CD4-positive, alpha-beta T cell treated with Interleukin-4 for 4 hours (primary cell): Measurements from ENCODE around the gene KNOP1.
A peak's percentile ranks its signal among the peaks of the same experiment; 100 is the strongest.

Source experiments
- DNase-seq: peaks from one replicate; pipeline ENCODE4 v3.0.0-alpha.2; 2020

KNOP1 gene

DNA sequence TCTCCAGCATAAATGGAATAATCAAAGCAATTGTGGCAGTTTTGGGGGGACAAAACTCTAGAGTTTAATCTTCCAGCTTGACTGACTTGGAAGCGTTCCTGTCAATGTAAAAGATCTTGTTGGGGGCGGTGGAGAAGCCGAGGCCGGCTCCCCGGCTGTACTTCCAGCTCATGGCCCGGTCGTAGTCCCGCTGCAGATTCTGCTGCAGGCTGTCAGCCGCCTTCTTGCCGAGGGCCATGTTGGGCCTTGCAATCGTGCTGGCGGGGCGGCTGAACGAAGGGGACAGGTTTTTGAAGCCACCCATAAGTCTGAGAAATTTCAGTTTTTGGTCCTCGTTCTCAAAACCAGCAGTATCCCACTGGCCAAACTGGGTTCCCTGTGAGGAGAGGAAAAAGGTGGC is 11.2 kb downstream of the KNOP1 start:
- no peak for DNase-seq

DNA sequence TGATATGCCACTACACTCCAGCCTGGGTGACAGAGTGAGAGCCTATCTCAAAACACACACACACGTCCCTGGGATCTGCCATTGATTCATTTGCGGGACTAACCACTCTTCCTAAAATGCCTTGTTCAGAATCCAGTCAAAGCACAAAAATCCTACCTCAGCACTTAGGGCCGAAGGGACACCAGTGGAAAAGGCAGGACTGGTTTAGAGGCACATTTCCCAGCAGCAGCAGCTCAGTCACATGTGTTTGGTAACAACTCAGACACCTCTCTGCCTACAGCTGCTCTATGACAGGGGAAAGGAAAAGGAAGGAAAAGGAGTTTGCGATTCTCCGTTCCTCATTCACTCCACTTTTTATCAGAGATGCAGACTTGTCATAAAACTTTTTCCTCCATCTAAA is 12.2 kb downstream of the KNOP1 start:
- DNase-seq = no peak

DNA sequence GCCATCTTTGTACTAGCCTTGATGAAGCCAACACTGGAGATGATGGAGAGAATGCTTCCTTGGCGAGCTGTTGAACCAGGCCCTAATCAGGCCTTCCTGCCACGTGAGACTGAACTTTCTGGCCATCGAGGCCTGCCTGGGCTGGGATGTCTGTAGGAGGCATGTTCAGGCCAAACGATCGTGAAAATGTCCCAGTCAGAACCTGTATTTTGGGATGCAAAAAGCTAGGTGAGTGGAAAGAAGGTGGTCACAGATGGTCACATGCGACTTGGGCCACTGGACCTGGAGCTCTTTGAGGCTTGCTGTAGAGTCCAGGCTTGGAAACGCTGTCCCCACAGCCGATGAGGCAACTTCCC is 12.9 kb downstream of the KNOP1 start:
- DNase-seq = no peak

DNA sequence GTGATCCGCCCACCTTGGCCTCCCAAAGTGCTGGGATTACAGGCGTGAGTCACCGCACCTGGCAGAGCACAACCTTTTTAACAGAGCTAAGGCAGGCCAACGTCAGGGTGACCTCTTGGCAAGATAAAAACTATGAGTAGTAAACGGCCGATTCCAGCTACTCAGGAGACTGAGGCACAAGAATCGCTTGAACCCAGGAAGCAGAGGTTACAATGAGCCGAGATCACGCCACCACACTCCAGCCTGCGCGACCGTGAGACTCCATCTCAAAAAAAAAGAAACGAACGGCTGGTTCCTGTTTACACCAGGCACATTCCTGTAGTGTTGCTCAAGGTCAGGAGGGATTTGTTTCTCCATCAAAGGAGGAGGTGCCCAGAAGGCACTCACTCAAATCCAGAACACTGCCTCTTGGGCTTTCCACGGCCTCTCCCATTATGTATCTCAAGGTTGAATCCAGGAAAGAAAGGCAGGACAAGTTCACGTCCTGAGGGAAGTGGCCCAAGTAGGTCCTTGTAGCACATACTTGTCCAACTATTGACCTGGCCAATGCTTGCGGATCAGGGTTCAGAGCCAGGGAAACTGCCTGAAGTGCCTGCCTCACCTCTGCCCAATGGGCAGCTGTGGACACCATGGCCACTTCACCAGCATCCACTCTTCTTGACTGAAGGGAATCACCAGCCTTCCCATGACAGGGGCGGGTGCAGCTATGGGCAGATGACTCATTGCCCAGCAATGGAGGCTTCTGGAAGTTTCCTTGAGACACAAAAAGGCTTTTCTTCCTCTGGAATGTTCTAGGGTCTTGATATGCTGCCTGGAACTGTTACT is 13.5 kb downstream of the KNOP1 start:
- no peak for DNase-seq

GRCh38 chr16:19703172-19703889 is 14.7 kb downstream of the KNOP1 start:
- DNase-seq = no peak

- no peak for DNase-seq
These were observed 16.9 kb downstream of the KNOP1 start for GRCh38 chr16:19701091-19701490.

DNA sequence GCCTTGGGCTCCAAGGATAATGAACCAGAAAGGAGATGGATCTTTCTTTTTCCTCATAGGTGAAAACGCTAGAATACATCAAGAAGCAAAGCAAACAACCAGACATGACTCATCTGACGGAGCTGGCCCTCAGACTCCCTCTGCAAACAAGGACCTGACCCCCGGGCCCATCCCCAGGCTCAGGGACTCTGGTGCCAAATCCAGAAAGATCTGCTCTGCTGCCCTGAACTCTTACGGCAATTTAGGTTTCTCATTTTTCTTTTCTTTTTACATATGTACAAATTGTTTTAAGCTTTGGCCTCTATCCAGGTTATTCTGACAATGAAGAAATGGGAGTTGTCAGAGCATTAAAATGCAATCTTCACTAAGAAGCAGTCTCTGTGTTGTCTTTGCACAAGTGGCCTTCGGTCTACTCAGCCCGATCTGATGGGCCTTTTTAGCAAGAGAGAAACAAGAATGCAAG is 17.7 kb downstream of the KNOP1 start:
- DNase-seq = no peak

DNA sequence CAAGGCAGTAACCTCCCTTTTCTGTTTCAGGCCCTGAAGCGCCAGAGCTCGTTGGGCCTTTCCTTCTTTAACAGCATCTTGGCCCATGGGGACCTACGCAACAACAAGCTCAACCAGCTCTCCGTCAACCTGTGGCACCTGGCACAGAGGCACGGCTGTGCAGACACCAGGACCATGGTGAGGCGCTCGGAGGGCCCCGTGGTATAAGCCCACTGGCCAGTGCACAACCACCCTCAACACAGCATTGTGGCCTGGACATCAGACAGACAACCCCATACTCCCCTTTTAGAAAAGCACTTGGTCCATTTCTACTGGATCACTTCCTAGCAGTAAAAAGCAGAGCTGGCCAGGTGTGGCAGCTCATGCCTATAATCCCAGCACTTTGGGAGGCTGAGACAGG is 18.6 kb downstream of the KNOP1 start:
- DNase-seq = no peak

- no peak for DNase-seq
These were observed 19.3 kb downstream of the KNOP1 start for GRCh38 chr16:19698480-19699465.

- no peak for DNase-seq
These were observed 20.2 kb downstream of the KNOP1 start for GRCh38 chr16:19697756-19698318.

DNA sequence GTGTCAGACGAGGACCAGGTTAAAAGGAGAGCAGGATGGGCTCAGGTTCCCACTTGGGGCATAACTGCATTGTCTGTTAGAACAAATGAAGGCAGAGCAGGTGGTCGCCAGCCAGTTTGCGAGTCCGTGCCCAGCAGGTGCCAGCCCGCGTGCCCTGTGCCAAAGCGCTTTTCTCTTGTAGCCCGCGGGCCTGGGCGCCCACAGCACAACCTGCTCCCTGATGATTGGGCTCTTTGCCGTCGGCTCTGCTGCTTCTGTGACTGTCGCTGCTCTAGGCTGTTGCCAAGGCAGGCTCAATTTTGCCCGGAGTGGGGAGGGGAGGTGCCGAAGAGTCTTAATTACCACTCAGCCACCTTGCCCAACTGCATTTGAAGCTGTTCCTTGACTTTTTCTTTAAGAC is 21.1 kb downstream of the KNOP1 start:
- no peak for DNase-seq

GRCh38 chr16:19696328-19696727 is 21.7 kb downstream of the KNOP1 start:
- DNase-seq = peak; percentile 90

DNA sequence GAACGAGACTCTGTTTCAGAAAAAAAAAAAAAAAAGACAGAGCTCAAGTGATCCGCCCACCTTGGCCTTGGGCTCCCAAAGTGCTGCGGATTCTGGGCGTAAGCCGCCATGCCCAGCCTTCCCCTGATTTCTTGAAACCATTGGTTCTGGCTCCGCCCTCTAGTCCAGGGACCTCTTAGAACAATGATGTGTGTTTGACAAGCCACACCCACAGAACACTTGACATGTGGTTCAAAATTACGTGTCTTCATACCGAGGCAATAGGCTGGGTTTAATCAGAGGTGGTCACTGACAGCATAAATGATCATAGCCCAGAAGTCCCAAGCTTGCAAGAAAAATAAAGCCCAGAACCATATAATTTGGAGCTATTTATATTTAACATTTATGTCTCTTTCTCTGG is 23.0 kb downstream of the KNOP1 start:
- no peak for DNase-seq

- DNase-seq = no peak
These were observed 26.8 kb downstream of the KNOP1 start for GRCh38 chr16:19691161-19691711.

- DNase-seq = no peak
These were observed 27.8 kb downstream of the KNOP1 start for GRCh38 chr16:19690196-19690595.

DNA sequence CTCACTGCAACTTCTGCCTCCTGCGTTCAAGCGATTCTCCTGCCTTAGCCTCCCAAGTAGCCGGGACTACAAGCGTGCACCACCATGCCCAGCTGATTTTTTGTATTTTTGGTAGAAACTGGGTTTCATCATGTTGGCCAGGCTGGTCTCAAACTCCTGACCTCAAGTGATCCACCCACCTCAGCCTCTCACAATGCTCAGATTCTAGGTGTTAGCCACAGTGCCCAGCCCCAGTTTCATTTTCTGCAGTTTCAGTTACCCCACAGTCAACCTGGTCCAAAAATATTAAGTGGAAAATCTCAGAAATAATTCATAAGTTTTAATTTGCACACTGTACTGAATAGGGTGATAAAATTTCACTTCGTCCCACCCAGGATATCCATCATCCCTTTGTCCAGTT is 28.7 kb downstream of the KNOP1 start:
- no peak for DNase-seq

DNA sequence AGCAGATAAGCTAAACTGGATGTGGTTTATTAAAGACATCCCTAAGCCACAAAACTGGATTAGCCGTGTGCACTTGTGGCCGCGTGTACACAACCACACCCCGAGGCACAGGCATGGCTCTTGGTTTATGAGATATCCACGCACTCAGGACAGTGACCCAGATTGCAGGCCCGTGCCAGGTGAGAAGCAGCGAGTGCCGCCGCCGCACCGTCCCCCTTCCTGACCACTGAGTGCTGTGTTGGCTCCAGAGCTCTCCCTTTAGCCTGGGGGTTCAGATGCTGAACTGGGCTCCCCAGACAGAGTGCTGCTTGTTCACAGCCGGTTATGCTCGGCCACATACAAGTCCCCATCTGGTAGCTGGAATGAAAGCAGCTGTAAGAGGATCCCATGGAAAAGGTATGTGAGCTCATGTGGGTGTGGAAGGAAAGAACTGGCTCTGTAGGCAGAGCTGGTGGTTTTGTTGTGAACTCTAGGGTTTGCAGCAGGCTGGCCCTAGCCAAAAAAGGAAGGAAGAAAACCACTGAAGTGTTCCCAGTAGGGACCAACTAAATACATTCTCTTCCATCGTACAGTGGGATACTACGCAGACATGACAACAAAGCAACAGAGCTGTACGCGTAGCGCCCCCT is 29.5 kb downstream of the KNOP1 start:
- no peak for DNase-seq

GRCh38 chr16:19687279-19687678 is 30.7 kb downstream of the KNOP1 start:
- DNase-seq = no peak

GRCh38 chr16:19685176-19685575 is 32.9 kb downstream of the KNOP1 start:
- DNase-seq = no peak

GRCh38 chr16:19683453-19684236 is 34.4 kb downstream of the KNOP1 start:
- no peak for DNase-seq

DNA sequence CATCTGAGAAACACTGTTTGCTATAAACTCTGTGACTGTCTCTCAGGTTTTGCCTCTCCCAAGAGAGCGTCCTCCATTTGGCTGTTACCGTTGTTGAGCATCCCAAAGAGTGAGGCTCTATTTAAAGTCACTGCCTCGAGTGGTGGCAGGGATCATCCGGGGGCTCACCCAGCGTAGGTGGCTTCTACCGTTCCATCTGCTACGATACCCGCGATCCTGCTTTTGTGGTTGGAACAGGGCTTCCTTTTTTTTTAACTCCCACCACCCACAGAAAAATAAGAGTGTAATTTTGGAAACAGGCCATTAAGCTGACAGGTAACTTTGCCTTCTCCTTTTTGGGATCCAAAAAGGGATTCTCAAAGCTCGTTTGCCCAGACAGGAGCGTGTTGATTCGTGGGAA is 36.4 kb downstream of the KNOP1 start:
- DNase-seq = no peak
